Spleen (tissue), 11 donors: ENCODE measurements around the gene TFAP2B. TPM values are rescaled to one million over a fixed set of nuclear protein-coding genes. Genes with fewer than 3 reads are reported as not detected.

Experiments used
- DNase-seq: peaks from one replicate; pipeline ENCODE4 v3.0.0-alpha.2; 2020
- H3K27ac ChIP-seq, 8 donors: fragments of 200-600 bp; sonication (generic) in 7 of 8; 1 replicate in 4 of 8; 2 replicates in 4 of 8; pipeline versions ENCODE4 v1.5.0 to v1.8.0; 2016 to 2021; ENCODE audit warnings: inconsistent platforms in 4 of 8, mild to moderate bottlenecking in 4 of 8, moderate library complexity in 1 of 8
- H3K27me3 ChIP-seq, 7 donors: fragments of 200-600 bp; sonication (generic) in 6 of 7; replicated peaks in 1 of 7; 1 replicate in 4 of 7; 2 replicates in 3 of 7; pipeline versions ENCODE4 v1.5.0 to v1.8.0; 2016 to 2021; ENCODE audit warnings: inconsistent platforms in 3 of 7, mild to moderate bottlenecking in 1 of 7
- H3K36me3 ChIP-seq, 6 donors: fragments of 200-600 bp; sonication (generic) in 5 of 6; 1 replicate in 4 of 6; 2 replicates in 2 of 6; pipeline versions ENCODE4 v1.5.0 to v1.8.0; 2016 to 2021; ENCODE audit warnings: inconsistent platforms in 2 of 6
- H3K4me1 ChIP-seq, 6 donors: fragments of 200-600 bp; sonication (generic) in 5 of 6; 1 replicate in 3 of 6; 2 replicates in 3 of 6; pipeline versions ENCODE4 v1.5.0 to v1.8.0; 2016 to 2021; ENCODE audit warnings: inconsistent platforms in 3 of 6
- H3K4me3 ChIP-seq, 8 donors: fragments of 200-600 bp; sonication (generic) in 7 of 8; 1 replicate in 4 of 8; 2 replicates in 4 of 8; pipeline versions ENCODE4 v1.5.0 to v1.8.0; 2016 to 2021; ENCODE audit warnings: inconsistent platforms in 4 of 8, mild to moderate bottlenecking in 4 of 8, moderate library complexity in 2 of 8
- H3K9me3 ChIP-seq, 8 donors: fragments of 200-600 bp; sonication (generic) in 7 of 8; 1 replicate in 4 of 8; 2 replicates in 4 of 8; pipeline versions ENCODE4 v1.5.0 to v1.8.0; 2016 to 2021; ENCODE audit warnings: inconsistent platforms in 4 of 8
- POLR2A ChIP-seq, 3 donors: fragments of 450-650 bp; IDR thresholded peaks; one replicate each; pipeline ENCODE4 v1.5.1; 2017; ENCODE audit warnings: antibody characterized with exemption in 3 of 3, mild to moderate bottlenecking in 1 of 3
- POLR2AphosphoS5 ChIP-seq, 3 donors: sonication (generic); formaldehyde crosslinking; IDR thresholded peaks; one replicate each; pipeline ENCODE4 v1.5.1; 2017; ENCODE audit warnings: antibody characterized with exemption in 3 of 3
- WGBS, 5 donors: extraction: QIAGEN DNeasy Blood & Tissue Kit in 3 of 5; methylation state at CpG; one replicate each; pipeline versions ENCODE4 v1.1.5 to v1.1.7; 2013 to 2018; 5-methylcytosine and 5-hydroxymethylcytosine counted together
- intact Hi-C: fragments of 100-400 bp; cut with DNase I; formaldehyde crosslinking; loops from one replicate; pipeline ENCODE4 v1.15.0; 2023; ENCODE audit warnings: low total_unique reads
- polyA plus RNA-seq, 3 donors: library from polyadenylated mRNA; stranded (reverse); fragments of 200-250 nt; gene quantifications; one replicate each; pipeline ENCODE4 v1.2.1, GENCODE V29; 2013
- total RNA-seq, 7 donors: library from RNA; depleted of rRNA in 3 of 7; stranded (reverse); fragments of >200 nt in 3 of 7; fragmentation: NEBNext Ultra II Directional in 4 of 7; extraction: Animal tissue kit (Norgen Biotek cat#: 25700) in 4 of 7; gene quantifications; one replicate each; pipeline versions ENCODE4 v1.1.0 to v1.2.1, GENCODE V29; 2016 to 2021
- TF ChIP-seq, protein P1 (sequence below), 11 experiments: fragments of 200-600 bp in 7 of 11; fragments of 450-650 bp in 4 of 11; sonication (generic) in 4 of 11; IDR thresholded peaks in 8 of 11; conservative IDR thresholded peaks in 3 of 11; 1 replicate in 7 of 11; 2 replicates in 4 of 11; pipeline versions ENCODE4 v1.4.0 to v1.8.0; 2016 to 2021; ENCODE audit warnings: antibody characterized with exemption in 11 of 11, inconsistent platforms in 4 of 11, mild to moderate bottlenecking in 1 of 11
- donor health status: healthy with polysubstance abuse.
- donor health status: DM: no; HTN: no; CAD: no; lungs with moderate emphysema.
- donor health status: DM: no; HTN: no; CAD: no.
- donor health status: Bipolar disorder and iron deficiency.
- donor health status: healthy.
- donor health status: DM: no; HTN: no; CAD: no.
- donor health status: DM: yes; HTN: yes; CAD: no.

The TFAP2B gene
- total and polyA plus RNA-seq, 10 donors: not detected

DNA sequence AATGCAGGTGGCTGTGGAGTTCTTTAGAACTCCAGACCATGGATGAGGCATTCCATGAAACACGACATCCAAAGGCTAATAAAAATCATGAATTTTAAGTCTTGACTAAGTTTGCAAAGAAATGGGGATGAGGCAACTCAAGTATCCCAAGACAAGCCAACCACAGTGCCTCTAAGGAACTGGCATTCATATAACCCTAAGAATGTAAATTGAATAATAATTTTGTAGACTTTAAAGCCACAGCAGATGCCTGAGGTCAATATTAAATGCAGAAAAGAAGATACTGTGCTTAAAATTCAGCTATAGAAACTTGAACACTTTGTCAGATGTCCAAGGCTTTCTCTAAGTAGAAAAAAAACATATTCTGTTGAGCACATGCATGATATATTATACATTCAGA is 54.5 kb downstream of the TFAP2B start:
- Histone ChIP-seq H3K36me3 (no peaks in the 10 kb centered on the region), H3K27ac (no peak overlapping the region), H3K4me3 (no peak overlapping the region), H3K27me3 (no peaks in the 10 kb centered on the region), H3K4me1 (no peaks in the 10 kb centered on the region), H3K9me3 (no peaks in the 10 kb centered on the region)
- intact Hi-C loops: no loop called here
- WGBS, 5 donors: 63 to 87% (median 73%) methylated on average over 1 of the region's 1 CpG
- DNase-seq: no peak
- TF ChIP-seq POLR2A (IDR thresholded peaks at IDR 0.05) (no peak), POLR2AphosphoS5 (IDR thresholded peaks at IDR 0.05) (no peak)
- TF ChIP-seq, protein P1, sequence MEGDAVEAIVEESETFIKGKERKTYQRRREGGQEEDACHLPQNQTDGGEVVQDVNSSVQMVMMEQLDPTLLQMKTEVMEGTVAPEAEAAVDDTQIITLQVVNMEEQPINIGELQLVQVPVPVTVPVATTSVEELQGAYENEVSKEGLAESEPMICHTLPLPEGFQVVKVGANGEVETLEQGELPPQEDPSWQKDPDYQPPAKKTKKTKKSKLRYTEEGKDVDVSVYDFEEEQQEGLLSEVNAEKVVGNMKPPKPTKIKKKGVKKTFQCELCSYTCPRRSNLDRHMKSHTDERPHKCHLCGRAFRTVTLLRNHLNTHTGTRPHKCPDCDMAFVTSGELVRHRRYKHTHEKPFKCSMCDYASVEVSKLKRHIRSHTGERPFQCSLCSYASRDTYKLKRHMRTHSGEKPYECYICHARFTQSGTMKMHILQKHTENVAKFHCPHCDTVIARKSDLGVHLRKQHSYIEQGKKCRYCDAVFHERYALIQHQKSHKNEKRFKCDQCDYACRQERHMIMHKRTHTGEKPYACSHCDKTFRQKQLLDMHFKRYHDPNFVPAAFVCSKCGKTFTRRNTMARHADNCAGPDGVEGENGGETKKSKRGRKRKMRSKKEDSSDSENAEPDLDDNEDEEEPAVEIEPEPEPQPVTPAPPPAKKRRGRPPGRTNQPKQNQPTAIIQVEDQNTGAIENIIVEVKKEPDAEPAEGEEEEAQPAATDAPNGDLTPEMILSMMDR (IDR thresholded peaks at IDR 0.05 in 8 of 11, conservative IDR thresholded peaks at IDR 0.05 in 3 of 11): no peak

DNA sequence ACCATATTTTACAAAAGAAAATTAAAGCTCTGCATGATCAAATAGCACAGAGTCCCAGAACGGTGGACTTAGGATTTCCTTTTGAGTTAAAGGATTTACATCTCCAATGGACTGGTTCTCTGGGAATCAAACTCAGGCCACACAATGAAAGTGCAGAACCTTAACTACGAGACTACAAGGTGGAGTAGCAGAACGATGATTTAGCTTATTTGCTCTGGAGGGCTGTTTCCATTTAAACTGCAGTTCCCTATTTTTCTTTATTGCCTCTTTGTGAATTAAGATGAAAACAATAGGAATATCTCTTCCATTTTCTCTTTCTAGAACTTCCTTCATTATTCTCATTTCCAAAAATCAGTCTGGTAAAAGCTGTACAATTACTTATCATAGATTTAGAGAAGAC is 65.7 kb downstream of the TFAP2B start:
- TF ChIP-seq, protein P1 (IDR thresholded peaks at IDR 0.05 in 8 of 11, conservative IDR thresholded peaks at IDR 0.05 in 3 of 11): no peak
- TF ChIP-seq POLR2AphosphoS5 (IDR thresholded peaks at IDR 0.05) (no peak), POLR2A (IDR thresholded peaks at IDR 0.05) (no peak)
- Histone ChIP-seq H3K36me3 (no peaks in the 10 kb centered on the region), H3K27me3 (no peaks in the 10 kb centered on the region), H3K4me3 (no peak overlapping the region), H3K9me3 (no peaks in the 10 kb centered on the region), H3K4me1 (no peaks in the 10 kb centered on the region), H3K27ac (no peak overlapping the region)
- 44 to 58% (median 51%) methylated on average over 3 of the region's 3 CpGs for WGBS, 5 donors
- no peak for DNase-seq
- intact Hi-C loops: no loop called here

DNA sequence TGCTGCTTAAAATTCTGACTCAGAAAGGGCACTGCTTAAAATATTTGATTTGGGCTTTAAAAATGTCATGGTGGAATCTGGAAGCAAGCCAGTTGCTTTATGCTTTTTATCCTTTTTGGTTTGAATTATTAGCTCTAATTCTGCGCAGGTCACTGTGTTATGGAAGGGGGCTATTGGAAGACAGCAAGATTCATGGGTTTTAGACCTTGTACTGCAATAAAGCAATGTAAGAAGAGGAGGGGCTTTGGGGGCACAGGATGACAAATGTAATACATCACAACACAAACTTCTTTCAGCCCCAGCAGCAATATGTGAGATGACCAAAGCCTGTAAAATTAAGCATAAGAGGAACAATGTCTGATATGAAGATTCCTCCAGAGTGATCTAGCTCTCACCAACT is 68.4 kb downstream of the TFAP2B start:
- intact Hi-C loops: no loop called here
- H3K9me3 ChIP-seq: no peaks in the 10 kb centered on the region
- no peak for DNase-seq
- H3K4me1 ChIP-seq: no peaks in the 10 kb centered on the region
- WGBS, 5 donors: 82 to 92% (median 83%) methylated on average over 1 of the region's 1 CpG
- no peak for TF ChIP-seq POLR2AphosphoS5 (IDR thresholded peaks at IDR 0.05)
- TF ChIP-seq POLR2A (IDR thresholded peaks at IDR 0.05): no peak
- TF ChIP-seq, protein P1 (IDR thresholded peaks at IDR 0.05 in 8 of 11, conservative IDR thresholded peaks at IDR 0.05 in 3 of 11): no peak
- no peaks in the 10 kb centered on the region for H3K27me3 ChIP-seq
- no peak overlapping the region for H3K27ac ChIP-seq
- no peaks in the 10 kb centered on the region for H3K36me3 ChIP-seq
- no peak overlapping the region for H3K4me3 ChIP-seq

DNA sequence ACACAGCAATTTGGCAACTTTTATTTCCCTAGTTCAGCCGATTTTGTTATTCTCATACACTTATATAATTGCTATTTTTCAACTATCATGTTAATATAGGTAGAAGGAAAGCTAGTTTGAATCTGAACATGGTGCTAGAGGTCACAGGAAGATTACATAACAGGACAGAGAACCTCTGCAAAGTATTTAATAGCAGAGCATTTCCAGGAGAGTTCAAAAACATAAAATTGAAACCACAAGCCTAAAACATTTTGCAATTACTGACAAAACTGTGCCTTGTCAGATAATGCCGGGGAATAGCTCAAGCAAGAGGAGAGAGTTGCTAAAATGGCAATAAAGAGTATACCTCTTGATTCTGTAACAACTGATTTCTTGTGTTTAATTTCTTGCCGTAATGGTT is 70.8 kb downstream of the TFAP2B start:
- no peak for DNase-seq

More for the DNA sequence above, 70.8 kb downstream of the TFAP2B start:
- Histone ChIP-seq H3K36me3 (no peaks in the 10 kb centered on the region), H3K27me3 (no peaks in the 10 kb centered on the region), H3K27ac (no peak overlapping the region), H3K9me3 (no peaks in the 10 kb centered on the region), H3K4me1 (no peaks in the 10 kb centered on the region), H3K4me3 (no peak overlapping the region)
- intact Hi-C loops: no loop called here
- 62 to 85% (median 66%) methylated on average over 3 of the region's 3 CpGs for whole genome bisulfite sequencing, 5 donors
- TF ChIP-seq POLR2A (IDR thresholded peaks at IDR 0.05) (no peak), POLR2AphosphoS5 (IDR thresholded peaks at IDR 0.05) (no peak)
- TF ChIP-seq, protein P1 (IDR thresholded peaks at IDR 0.05 in 8 of 11, conservative IDR thresholded peaks at IDR 0.05 in 3 of 11): no peak
